ENCODE data around the gene ZC3HAV1L. TPM values are rescaled to one million over a fixed set of nuclear protein-coding genes. Genes with fewer than 3 reads are reported as not detected.

The ZC3HAV1L gene
- total RNA-seq, 1 experiment from 2014 or later = 15.0 TPM

Other genes starting within 250 kb of the ZC3HAV1L start
- gene TMEM213, start 238.0 kb downstream of the ZC3HAV1L start, total RNA-seq (2022) = 9.8 and 11.3 TPM in 2 replicates
- 5.6 and 7.7 TPM in 2 replicates for gene ATP6V0A4, start 237.8 kb downstream of the ZC3HAV1L start, total RNA-seq (2022)
- 7.2 and 10.4 TPM in 2 replicates for gene KIAA1549, start 54.7 kb downstream of the ZC3HAV1L start, total RNA-seq (2022)
- 63.4 and 101 TPM in 2 replicates for gene ZC3HAV1, start 73.7 kb upstream of the ZC3HAV1L start, total RNA-seq (2022)
- 19.2 and 23.0 TPM in 2 replicates for gene UBN2, start 195.2 kb upstream of the ZC3HAV1L start, total RNA-seq (2022)

Data from Calu3 (cell line).